CD8-positive, alpha-beta memory T cell (primary cell): ENCODE results near the gene CLNS1A. TPM values are rescaled to one million over a fixed set of nuclear protein-coding genes. Genes with fewer than 3 reads are reported as not detected.
"Not testable (repeated sequence)": the region's sequence is repeated elsewhere in the genome, so short reads cannot be mapped to it uniquely, and the experiment has no call there.

ENCODE experiments used
- CTCF ChIA-PET: fragments of 350-600 bp; sonication (Branson Sonifier 250); formaldehyde crosslinking; loops from one replicate; lab custom pipeline; 2021; ENCODE audit warnings: antibody characterized with exemption; lab: Charles Lee
- POLR2A ChIA-PET: fragments of 350-600 bp; sonication (Branson Sonifier 250); formaldehyde crosslinking; loops from one replicate; lab custom pipeline; 2021; ENCODE audit warnings: antibody characterized with exemption; lab: Charles Lee
- DNase-seq, 5 donors: peaks; one replicate each; pipeline versions ENCODE4 v3.0.0 to v3.0.0-alpha.2; 2020 to 2022; ENCODE audit warnings: mixed read lengths in 1 of 5
- H3K27ac ChIP-seq: one replicate; pipeline ENCODE4 v1.7.0; 2013; ENCODE audit warnings: low read depth, mild to moderate bottlenecking, low read length, moderate library complexity
- H3K27me3 ChIP-seq: 2 replicates; pipeline ENCODE4 v1.7.0; 2013; ENCODE audit warnings: low read length, mild to moderate bottlenecking; ENCODE audit not compliant: insufficient read depth, poor library complexity, severe bottlenecking
- H3K36me3 ChIP-seq: 2 replicates; pipeline ENCODE4 v1.7.0; 2013; ENCODE audit warnings: mild to moderate bottlenecking, low read length, moderate library complexity; ENCODE audit not compliant: insufficient read depth
- H3K4me1 ChIP-seq: 2 replicates; pipeline ENCODE4 v1.7.0; 2013; ENCODE audit warnings: mild to moderate bottlenecking, low read length, moderate library complexity; ENCODE audit not compliant: insufficient read depth
- H3K4me3 ChIP-seq: 2 replicates; pipeline ENCODE4 v1.7.0; 2013; ENCODE audit warnings: mild to moderate bottlenecking, low read length
- H3K9me3 ChIP-seq: 2 replicates; pipeline ENCODE4 v1.7.0; 2013; ENCODE audit warnings: mild to moderate bottlenecking, low read length
- H3K27ac Mint-ChIP-seq, 8 donors: one replicate each; pipeline ENCODE4 v1.8.0; 2020 to 2021; ENCODE audit warnings: mixed read lengths in 8 of 8, mild to moderate bottlenecking in 6 of 8, inconsistent platforms in 3 of 8, moderate library complexity in 3 of 8
- H3K27me3 Mint-ChIP-seq, 2 donors: one replicate each; pipeline ENCODE4 v1.8.0; 2020 to 2021; ENCODE audit warnings: mixed read lengths in 2 of 2, mild to moderate bottlenecking in 1 of 2, moderate library complexity in 1 of 2
- H3K36me3 Mint-ChIP-seq, 3 donors: one replicate each; pipeline ENCODE4 v1.8.0; 2020 to 2021; ENCODE audit warnings: mixed read lengths in 3 of 3, inconsistent platforms in 1 of 3, mild to moderate bottlenecking in 1 of 3
- H3K4me1 Mint-ChIP-seq, 3 donors: one replicate each; pipeline ENCODE4 v1.8.0; 2020 to 2021; ENCODE audit warnings: mixed read lengths in 3 of 3, inconsistent platforms in 1 of 3, mild to moderate bottlenecking in 1 of 3
- H3K4me3 Mint-ChIP-seq, 7 donors: one replicate each; pipeline ENCODE4 v1.8.0; 2020 to 2021; ENCODE audit warnings: mixed read lengths in 7 of 7, mild to moderate bottlenecking in 6 of 7, moderate library complexity in 4 of 7, inconsistent platforms in 2 of 7
- H3K9me3 Mint-ChIP-seq, 5 donors: one replicate each; pipeline ENCODE4 v1.8.0; 2020 to 2022; ENCODE audit warnings: mixed read lengths in 5 of 5, mild to moderate bottlenecking in 3 of 5, moderate library complexity in 2 of 5, inconsistent platforms in 1 of 5
- polyA plus RNA-seq: library from polyadenylated mRNA; unstranded; fragments of 300-500 nt; fragmentation: Illumina TruSeq; gene quantifications from one replicate; pipeline ENCODE4 v1.2.3, GENCODE V29; 2021
- total RNA-seq, 2 experiments: library from RNA; stranded (reverse); gene quantifications; one replicate each; pipeline ENCODE4 v1.2.3, GENCODE V29; 2021

CLNS1A gene
- total and polyA plus RNA-seq, 3 experiments from 2014 or later: 114 to 143 (median 138) TPM

DNA sequence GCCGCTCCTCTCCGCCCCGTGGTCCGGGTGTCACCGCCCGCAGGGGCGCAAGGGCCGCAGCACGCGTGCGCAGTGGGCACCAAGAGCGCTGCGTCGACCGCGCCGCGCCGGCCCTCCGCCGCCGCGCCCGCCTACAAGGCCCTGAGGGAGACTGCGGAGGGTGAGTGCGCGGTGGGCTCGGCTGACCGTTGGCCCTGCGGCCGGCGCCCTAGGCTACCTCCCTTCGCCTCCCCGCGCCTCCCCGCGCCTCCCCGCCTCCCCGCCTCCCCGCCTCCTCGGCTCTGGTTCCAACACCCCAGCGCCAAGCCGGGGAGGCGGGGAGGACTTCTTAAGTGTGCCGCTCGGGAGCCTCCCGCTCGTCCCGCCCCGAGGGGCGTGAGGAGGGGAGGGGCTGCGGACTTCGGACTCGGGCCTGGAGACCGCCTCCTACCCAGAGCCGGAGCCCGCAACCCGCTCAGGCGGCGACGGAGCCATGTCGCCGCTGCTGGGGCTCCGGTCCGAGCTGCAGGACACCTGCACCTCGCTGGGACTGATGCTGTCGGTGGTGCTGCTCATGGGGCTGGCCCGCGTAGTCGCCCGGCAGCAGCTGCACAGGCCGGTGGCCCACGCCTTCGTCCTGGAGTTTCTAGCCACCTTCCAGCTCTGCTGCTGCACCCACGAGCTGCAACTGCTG is 47.9 kb downstream of the CLNS1A start, which contains the start of gene AQP11:
Gene AQP11 (plus strand): TSS at position 433 of the 673 bp plus-strand sequence. CDS start 40 bp downstream, at position 473.
- Mint-ChIP-seq H3K27ac (peak within 1 kb of the TSS in 6 of 8 donors; percentile 31 to 83 (median 54)), H3K9me3 (no peaks in the 10 kb centered on the region), H3K36me3 (peaks cover 0 to 5% (median 4%) of the 10 kb centered on the region in 3 donors), H3K27me3 (peaks cover 15 to 23% of the 10 kb centered on the region in 2 donors), H3K4me1 (peaks cover 15 to 21% (median 19%) of the 10 kb centered on the region in 3 donors), H3K4me3 (peak within 1 kb of the TSS; percentile 85 to 93 (median 91))
- Histone ChIP-seq H3K4me1 (peaks cover 16% of the 10 kb centered on the region), H3K27ac (peak within 1 kb of the TSS; percentile 54), H3K27me3 (no peaks in the 10 kb centered on the region), H3K36me3 (no peaks in the 10 kb centered on the region), H3K9me3 (no peaks in the 10 kb centered on the region), H3K4me3 (peak within 1 kb of the TSS; percentile 83)
- CTCF ChIA-PET: no interaction called here
- DNase-seq: peak; percentile 5 to 53 (median 37)
- POLR2A ChIA-PET: no interaction called here

DNA sequence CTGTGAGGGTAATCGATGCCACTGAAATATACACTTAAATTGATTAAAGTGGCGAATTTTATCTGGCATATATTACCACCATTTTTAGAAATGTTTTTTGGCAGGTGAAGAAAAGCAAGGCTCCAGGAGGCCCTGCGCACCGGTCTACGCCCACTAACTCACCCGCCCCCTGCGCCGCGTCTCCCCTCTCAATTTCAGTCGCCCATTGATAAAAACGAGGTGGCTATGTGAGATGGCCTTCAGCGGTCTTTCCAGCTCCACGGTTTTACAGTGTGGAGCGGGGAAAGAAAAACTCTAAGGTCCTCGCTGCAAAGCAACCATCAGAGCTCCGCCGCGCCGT is 48.4 kb downstream of the CLNS1A start:
- H3K4me3 ChIP-seq: peak overlapping the region; percentile 83
- POLR2A ChIA-PET: no interaction called here
- Mint-ChIP-seq H3K4me1 (peaks cover 15 to 21% (median 19%) of the 10 kb centered on the region in 3 donors), H3K4me3 (peak overlapping the region; percentile 79 to 92 (median 85)), H3K9me3 (no peaks in the 10 kb centered on the region), H3K27me3 (peaks cover 15 to 24% of the 10 kb centered on the region in 2 donors), H3K27ac (peak overlapping the region in 1 of 8 donors; percentile 47), H3K36me3 (peaks cover 0 to 5% (median 4%) of the 10 kb centered on the region in 3 donors)
- no peaks in the 10 kb centered on the region for H3K27me3 ChIP-seq
- H3K9me3 ChIP-seq: no peaks in the 10 kb centered on the region
- H3K36me3 ChIP-seq: no peaks in the 10 kb centered on the region
- CTCF ChIA-PET: no interaction called here
- H3K27ac ChIP-seq: peak overlapping the region; percentile 54
- no peak for DNase-seq
- H3K4me1 ChIP-seq: peaks cover 16% of the 10 kb centered on the region

DNA sequence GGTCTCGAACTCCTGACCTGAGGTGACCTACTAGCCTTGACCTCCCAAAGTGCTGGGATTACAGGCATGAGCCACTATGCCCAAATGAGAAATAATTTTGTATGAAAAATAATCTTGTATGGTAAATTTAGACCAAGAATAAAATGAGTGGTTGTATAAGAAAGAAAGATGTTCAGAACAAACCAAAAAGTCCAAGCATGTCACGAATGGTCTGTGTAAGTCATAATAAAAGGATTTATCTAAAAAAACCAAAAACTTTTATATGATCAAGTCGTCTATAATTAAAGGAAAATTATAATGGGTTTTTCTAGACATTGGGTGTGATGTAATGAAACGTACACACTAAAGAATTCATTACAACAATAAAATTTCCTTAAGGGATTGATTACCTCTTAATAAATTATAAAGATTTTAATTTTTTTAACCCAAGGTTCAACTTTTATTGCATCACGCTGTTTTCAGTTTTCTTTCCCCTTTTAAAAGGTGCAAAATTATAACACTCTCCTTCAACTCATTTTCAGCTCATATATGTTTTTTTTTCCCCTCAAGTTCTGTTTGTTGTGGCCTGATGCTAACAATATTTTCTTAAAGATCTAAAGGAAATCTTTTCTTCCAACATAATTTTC is 56.8 kb downstream of the CLNS1A start:
- no peaks in the 10 kb centered on the region for H3K27me3 ChIP-seq
- POLR2A ChIA-PET: no interaction called here
- H3K27me3 Mint-ChIP-seq: peaks cover 0 to 19% of the 10 kb centered on the region in 2 donors
- H3K4me1 ChIP-seq: no peaks in the 10 kb centered on the region
- no peak overlapping the region for H3K27ac Mint-ChIP-seq
- H3K4me3 Mint-ChIP-seq: no peak overlapping the region
- CTCF ChIA-PET: no interaction called here
- H3K4me1 Mint-ChIP-seq: no peaks in the 10 kb centered on the region
- H3K36me3 ChIP-seq: no peaks in the 10 kb centered on the region
- H3K9me3 ChIP-seq: no peaks in the 10 kb centered on the region
- no peak overlapping the region for H3K27ac ChIP-seq
- no peak for DNase-seq
- H3K9me3 Mint-ChIP-seq: peaks cover 3 to 10% (median 4%) of the 10 kb centered on the region in 5 donors
- peaks cover 0 to 3% (median 3%) of the 10 kb centered on the region in 3 donors for H3K36me3 Mint-ChIP-seq
- H3K4me3 ChIP-seq: no peak overlapping the region

DNA sequence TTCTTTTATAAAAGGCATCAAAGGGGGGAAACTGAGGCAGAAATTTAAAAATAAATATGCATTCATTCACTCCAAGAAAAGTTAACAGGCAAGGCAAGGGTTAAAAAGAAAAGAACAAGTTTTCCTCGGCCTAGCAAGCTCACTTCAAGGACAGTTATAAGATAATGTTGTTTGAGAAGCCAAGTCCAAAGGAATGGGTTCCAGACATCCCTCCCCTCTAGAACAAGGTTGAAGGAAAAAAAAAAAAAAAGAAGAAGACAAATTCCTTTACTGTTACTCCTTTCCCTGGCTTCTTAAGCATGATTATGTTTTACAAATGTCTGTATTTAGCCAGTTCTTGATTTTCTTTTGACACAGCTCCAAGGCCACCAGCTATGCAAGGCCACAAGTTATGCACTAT is 62.2 kb downstream of the CLNS1A start:
- H3K9me3 ChIP-seq, H3K4me1 Mint-ChIP-seq, H3K36me3 ChIP-seq, POLR2A ChIA-PET, H3K27me3 Mint-ChIP-seq, H3K9me3 Mint-ChIP-seq, H3K27me3 ChIP-seq, H3K27ac Mint-ChIP-seq, H3K27ac ChIP-seq, H3K4me1 ChIP-seq, H3K4me3 ChIP-seq, DNase-seq, CTCF ChIA-PET, H3K36me3 Mint-ChIP-seq, H3K4me3 Mint-ChIP-seq: not testable (repeated sequence)

DNA sequence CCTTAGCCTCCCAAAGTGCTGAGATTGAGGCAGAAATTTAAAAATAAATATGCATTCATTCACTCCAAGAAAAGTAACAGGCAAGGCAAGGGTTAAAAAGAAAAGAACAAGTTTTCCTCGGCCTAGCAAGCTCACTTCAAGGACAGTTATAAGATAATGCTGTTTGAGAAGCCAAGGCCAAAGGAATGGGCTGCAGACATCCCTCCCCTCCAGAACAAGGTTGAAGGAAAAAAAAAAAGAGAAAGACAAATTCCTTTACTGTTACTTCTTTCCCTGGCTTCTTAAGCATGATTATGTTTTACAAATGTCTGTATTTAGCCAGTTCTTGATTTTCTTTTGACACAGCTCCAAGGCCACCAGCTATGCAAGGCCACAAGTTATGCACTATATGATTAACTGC is 66.7 kb downstream of the CLNS1A start:
- CTCF ChIA-PET, H3K4me1 Mint-ChIP-seq, H3K4me1 ChIP-seq, H3K9me3 ChIP-seq, H3K27ac Mint-ChIP-seq, H3K36me3 ChIP-seq, H3K36me3 Mint-ChIP-seq, H3K9me3 Mint-ChIP-seq, H3K4me3 ChIP-seq, POLR2A ChIA-PET, DNase-seq, H3K4me3 Mint-ChIP-seq, H3K27me3 ChIP-seq, H3K27ac ChIP-seq: not testable (repeated sequence)
- H3K27me3 Mint-ChIP-seq: peaks cover 13 to 29% of the 10 kb centered on the region in 2 donors

DNA sequence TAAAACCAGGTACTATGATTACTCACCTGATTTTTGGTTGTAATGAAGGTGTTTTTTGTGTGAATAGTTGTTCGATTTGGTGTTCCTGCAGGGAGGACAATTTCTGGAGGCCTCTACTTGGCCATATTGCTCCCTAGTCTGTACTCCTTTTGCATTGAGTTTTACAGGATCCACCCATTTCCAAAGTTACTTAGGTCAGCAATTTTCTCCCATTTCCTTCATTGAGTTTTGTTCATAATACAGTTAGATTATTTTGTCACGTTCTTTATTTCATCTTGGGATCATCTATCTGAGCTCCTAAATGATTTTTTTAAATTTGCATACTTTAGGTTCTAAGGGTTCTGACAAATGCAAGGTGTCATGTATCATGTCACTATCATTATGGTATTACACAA is 67.9 kb downstream of the CLNS1A start:
- Mint-ChIP-seq H3K4me3 (no peak overlapping the region), H3K27me3 (peaks cover 18 to 36% of the 10 kb centered on the region in 2 donors), H3K9me3 (peaks cover 0 to 5% (median 2%) of the 10 kb centered on the region in 5 donors), H3K36me3 (peaks cover 0 to 5% (median 5%) of the 10 kb centered on the region in 3 donors), H3K27ac (no peak overlapping the region), H3K4me1 (no peaks in the 10 kb centered on the region)
- Histone ChIP-seq H3K36me3 (no peaks in the 10 kb centered on the region), H3K4me3 (no peak overlapping the region), H3K27me3 (no peaks in the 10 kb centered on the region), H3K4me1 (no peaks in the 10 kb centered on the region), H3K9me3 (no peaks in the 10 kb centered on the region), H3K27ac (no peak overlapping the region)
- POLR2A ChIA-PET: no interaction called here
- CTCF ChIA-PET: no interaction called here
- DNase-seq: no peak

DNA sequence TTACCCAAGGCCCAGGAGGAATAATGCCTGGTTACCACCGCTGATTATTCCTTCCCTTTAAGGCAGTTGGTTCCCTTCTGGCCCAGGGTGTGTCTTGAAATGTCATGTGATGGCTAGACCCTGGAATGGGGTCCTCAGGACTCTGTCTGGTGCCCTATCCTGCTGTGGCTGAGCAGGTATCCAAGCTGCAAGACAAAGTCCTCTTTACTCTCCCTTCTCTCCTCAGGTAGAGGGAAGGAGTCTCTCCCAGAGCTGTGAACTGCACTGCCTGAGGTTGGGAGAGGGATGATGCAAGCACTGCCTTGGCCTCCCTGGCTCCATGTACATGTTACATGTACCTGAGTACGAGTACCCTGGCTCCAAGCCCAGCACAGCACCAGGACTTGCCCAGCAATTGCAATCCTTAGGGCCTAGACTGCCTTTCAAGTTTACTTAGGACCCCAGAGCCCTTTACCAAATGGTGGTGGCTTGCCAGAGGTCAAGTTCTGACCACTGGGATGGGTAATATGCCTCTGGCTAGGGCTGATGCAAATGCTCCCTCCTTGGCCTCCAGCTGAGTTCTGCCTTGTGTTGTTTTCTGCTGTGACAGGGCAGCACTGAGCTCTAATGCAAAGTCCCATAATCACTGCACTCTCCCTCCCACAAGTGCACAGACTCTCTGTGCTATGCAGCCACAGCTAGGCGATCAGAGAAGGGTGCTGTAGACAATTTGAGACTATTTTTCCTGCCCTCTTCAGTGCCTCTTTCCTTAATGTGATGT is 68.5 kb downstream of the CLNS1A start:
- Histone ChIP-seq H3K27me3 (no peaks in the 10 kb centered on the region), H3K9me3 (no peaks in the 10 kb centered on the region), H3K27ac (no peak overlapping the region), H3K4me1 (no peaks in the 10 kb centered on the region), H3K4me3 (no peak overlapping the region), H3K36me3 (no peaks in the 10 kb centered on the region)
- peaks cover 0 to 5% (median 5%) of the 10 kb centered on the region in 3 donors for H3K36me3 Mint-ChIP-seq
- no peak overlapping the region for H3K27ac Mint-ChIP-seq
- CTCF ChIA-PET: no interaction called here
- H3K27me3 Mint-ChIP-seq: peaks cover 18 to 38% of the 10 kb centered on the region in 2 donors
- H3K4me1 Mint-ChIP-seq: no peaks in the 10 kb centered on the region
- DNase-seq: no peak
- no peak overlapping the region for H3K4me3 Mint-ChIP-seq
- peaks cover 0 to 6% (median 2%) of the 10 kb centered on the region in 5 donors for H3K9me3 Mint-ChIP-seq
- POLR2A ChIA-PET: no interaction called here

DNA sequence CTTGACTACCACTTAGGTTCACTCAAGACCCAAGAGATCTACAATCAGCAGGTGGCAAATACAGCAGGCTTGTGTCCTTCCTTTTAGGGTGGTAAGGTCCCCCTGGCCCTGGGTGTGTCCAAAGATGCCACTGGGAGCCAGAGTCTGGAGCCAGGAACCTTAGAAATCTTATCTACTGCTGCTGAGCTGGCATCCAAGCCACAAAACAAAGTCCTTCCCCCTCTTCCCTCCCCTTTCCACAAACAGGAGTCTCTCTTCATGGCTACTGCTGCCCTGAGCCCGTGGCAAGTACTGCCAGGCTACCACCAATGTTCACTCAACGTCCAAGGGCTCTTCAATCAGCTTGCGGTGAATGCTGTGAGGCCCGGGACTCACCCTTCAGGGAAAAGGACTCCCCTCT is 69.3 kb downstream of the CLNS1A start:
- Histone ChIP-seq H3K27ac (no peak overlapping the region), H3K4me1 (no peaks in the 10 kb centered on the region), H3K4me3 (no peak overlapping the region), H3K9me3 (no peaks in the 10 kb centered on the region), H3K36me3 (no peaks in the 10 kb centered on the region), H3K27me3 (no peaks in the 10 kb centered on the region)
- Mint-ChIP-seq H3K27ac (peak overlapping the region in 1 of 8 donors; percentile 64), H3K36me3 (peaks cover 0 to 5% (median 5%) of the 10 kb centered on the region in 3 donors), H3K4me1 (no peaks in the 10 kb centered on the region), H3K27me3 (peaks cover 21 to 39% of the 10 kb centered on the region in 2 donors), H3K9me3 (peaks cover 0 to 8% (median 2%) of the 10 kb centered on the region in 5 donors), H3K4me3 (no peak overlapping the region)
- DNase-seq: no peak
- ChIA-PET CTCF (no interaction called here), POLR2A (no interaction called here)
